H9 (cell line): Measurements from ENCODE around the gene GAPT. TPM values are rescaled to one million over a fixed set of nuclear protein-coding genes. Genes with fewer than 3 reads are reported as not detected.

ENCODE experiments used
- DNase-seq: peaks from one replicate; pipeline ENCODE4 v3.0.0-alpha.2; 2017
- H2AFZ ChIP-seq: one replicate; pipeline ENCODE4 v1.6.1; 2013; ENCODE audit warnings: mild to moderate bottlenecking, low read length, control low read depth, moderate library complexity
- H2AK5ac ChIP-seq: 2 replicates; pipeline ENCODE4 v1.6.1; 2013; ENCODE audit warnings: low read length, control low read depth, mixed read lengths; ENCODE audit not compliant: insufficient read length
- H2BK120ac ChIP-seq: one replicate; pipeline ENCODE4 v1.6.1; 2013; ENCODE audit warnings: low read depth, mild to moderate bottlenecking, low read length, control low read depth, inconsistent platforms; ENCODE audit not compliant: poor library complexity, severe bottlenecking
- H2BK12ac ChIP-seq: 2 replicates; pipeline ENCODE4 v1.6.1; 2013; ENCODE audit warnings: low read length, control low read depth, mixed read lengths, low read depth; ENCODE audit not compliant: insufficient read length
- H2BK15ac ChIP-seq: 2 replicates; pipeline ENCODE4 v1.6.1; 2013; ENCODE audit warnings: low read depth, low read length, control low read depth
- H2BK20ac ChIP-seq: one replicate; pipeline ENCODE4 v1.6.1; 2013; ENCODE audit warnings: low read depth, mild to moderate bottlenecking, low read length, control low read depth, inconsistent platforms; ENCODE audit not compliant: poor library complexity, severe bottlenecking
- H2BK5ac ChIP-seq: 2 replicates; pipeline ENCODE4 v1.6.1; 2013; ENCODE audit warnings: low read length, control low read depth, mixed read lengths; ENCODE audit not compliant: insufficient read length
- H3K14ac ChIP-seq: 2 replicates; pipeline ENCODE4 v1.6.1; 2013; ENCODE audit warnings: low read length, control low read depth; ENCODE audit not compliant: insufficient read depth
- H3K18ac ChIP-seq: 2 replicates; pipeline ENCODE4 v1.6.1; 2013; ENCODE audit warnings: low read depth, mild to moderate bottlenecking, mixed read lengths, low read length, control low read depth; ENCODE audit not compliant: insufficient read length
- H3K23ac ChIP-seq: 2 replicates; pipeline ENCODE4 v1.6.1; 2013; ENCODE audit warnings: low read length, control low read depth, mixed read lengths, low read depth; ENCODE audit not compliant: insufficient read length
- H3K23me2 ChIP-seq: 2 replicates; pipeline ENCODE4 v1.6.1; 2013; ENCODE audit warnings: low read depth, mild to moderate bottlenecking, mixed read lengths, low read length, control low read depth; ENCODE audit not compliant: insufficient read length, poor library complexity, severe bottlenecking
- H3K27ac ChIP-seq: 2 replicates; pipeline ENCODE4 v1.5.1; 2013; ENCODE audit warnings: low read length, control low read depth, mixed read lengths, low read depth; ENCODE audit not compliant: insufficient read length
- H3K27me3 ChIP-seq: 2 replicates; pipeline ENCODE4 v1.6.1; 2013; ENCODE audit warnings: low read length, control low read depth, inconsistent platforms; ENCODE audit not compliant: insufficient read depth
- H3K4ac ChIP-seq: 2 replicates; pipeline ENCODE4 v1.6.1; 2013; ENCODE audit warnings: low read depth, mild to moderate bottlenecking, control low read depth, inconsistent platforms, low read length, moderate library complexity
- H3K4me1 ChIP-seq: 2 replicates; pipeline ENCODE4 v1.6.1; 2013; ENCODE audit warnings: low read length, control low read depth, inconsistent platforms; ENCODE audit not compliant: insufficient read depth
- H3K4me2 ChIP-seq: 2 replicates; pipeline ENCODE4 v1.6.1; 2013; ENCODE audit warnings: low read length, control low read depth, mixed read lengths; ENCODE audit not compliant: insufficient read length, insufficient read depth
- H3K56ac ChIP-seq: 2 replicates; pipeline ENCODE4 v1.6.1; 2013; ENCODE audit warnings: low read depth, mild to moderate bottlenecking, mixed read lengths, low read length, control low read depth; ENCODE audit not compliant: insufficient read length
- H3K79me1 ChIP-seq: 2 replicates; pipeline ENCODE4 v1.6.1; 2013; ENCODE audit warnings: low read depth, mild to moderate bottlenecking, moderate library complexity, low read length, control low read depth, inconsistent platforms; ENCODE audit not compliant: insufficient read depth, poor library complexity, severe bottlenecking
- H3K79me2 ChIP-seq: 2 replicates; pipeline ENCODE4 v1.6.1; 2013; ENCODE audit warnings: low read length, control low read depth, inconsistent platforms; ENCODE audit not compliant: insufficient read depth
- H3K9ac ChIP-seq: 2 replicates; pipeline ENCODE4 v1.6.1; 2013; ENCODE audit warnings: low read length, control low read depth, mixed read lengths; ENCODE audit not compliant: insufficient read length; ENCODE audit errors: extremely low read depth
- H3K9me3 ChIP-seq: one replicate; pipeline ENCODE4 v1.6.1; 2013; ENCODE audit warnings: low read depth, low read length, inconsistent platforms; ENCODE audit not compliant: control insufficient read depth
- H3T11ph ChIP-seq: one replicate; pipeline ENCODE4 v1.6.1; 2013; ENCODE audit warnings: mild to moderate bottlenecking, low read length, control low read depth, inconsistent platforms
- H4K20me1 ChIP-seq: one replicate; pipeline ENCODE4 v1.6.1; 2013; ENCODE audit not compliant: control insufficient read depth, insufficient read length, insufficient read depth
- H4K5ac ChIP-seq: 2 replicates; pipeline ENCODE4 v1.6.1; 2013; ENCODE audit warnings: low read depth, mild to moderate bottlenecking, mixed read lengths, low read length, control low read depth; ENCODE audit not compliant: insufficient read length
- H4K8ac ChIP-seq: replicated peaks from 2 replicates; pipeline ENCODE4 v1.6.1; 2013; ENCODE audit warnings: low read length, control low read depth, mixed read lengths, low read depth; ENCODE audit not compliant: insufficient read length
- H4K91ac ChIP-seq: 2 replicates; pipeline ENCODE4 v1.6.1; 2013; ENCODE audit warnings: low read depth, mild to moderate bottlenecking, moderate library complexity, mixed read lengths, low read length, control low read depth; ENCODE audit not compliant: insufficient read length
- H3K27ac Mint-ChIP-seq, 3 experiments: 2 replicates in 2 of 3; 3 replicates in 1 of 3; pipeline ENCODE4 v1.8.0; 2020 to 2021; ENCODE audit warnings: mixed read lengths in 3 of 3, mild to moderate bottlenecking in 1 of 3, moderate library complexity in 1 of 3
- H3K27me3 Mint-ChIP-seq: 2 replicates; pipeline ENCODE4 v1.8.0; 2021; ENCODE audit warnings: low read depth, mild to moderate bottlenecking, moderate library complexity, mixed read lengths
- H3K36me3 Mint-ChIP-seq, 3 experiments: 2 replicates in 2 of 3; 3 replicates in 1 of 3; pipeline ENCODE4 v1.8.0; 2020 to 2021; ENCODE audit warnings: low read depth in 3 of 3, mixed read lengths in 3 of 3; ENCODE audit not compliant: insufficient read depth in 1 of 3
- H3K4me1 Mint-ChIP-seq, 2 experiments: 2 replicates each; pipeline ENCODE4 v1.8.0; 2020; ENCODE audit warnings: mixed read lengths in 2 of 2
- H3K4me3 Mint-ChIP-seq, 2 experiments: 2 replicates in 1 of 2; 3 replicates in 1 of 2; pipeline ENCODE4 v1.8.0; 2020 to 2021; ENCODE audit warnings: mild to moderate bottlenecking in 2 of 2, mixed read lengths in 2 of 2, moderate library complexity in 1 of 2
- H3K9me3 Mint-ChIP-seq, 2 experiments: 2 replicates in 1 of 2; 3 replicates in 1 of 2; pipeline ENCODE4 v1.8.0; 2020; ENCODE audit warnings: mild to moderate bottlenecking in 2 of 2, mixed read lengths in 2 of 2, moderate library complexity in 1 of 2
- CTCF ChIP-seq: fragments of 200-600 bp; sonication (generic); conservative IDR thresholded peaks from 3 replicates; pipeline ENCODE4 v1.8.0; 2021; ENCODE audit warnings: antibody characterized with exemption, mild to moderate bottlenecking
- total RNA-seq: library from RNA; stranded (reverse); gene quantifications from 2 replicates; pipeline ENCODE4 v1.2.1, GENCODE V29; 2021

Gene GAPT
- total RNA-seq, 1 experiment from 2014 or later, result not detected

DNA sequence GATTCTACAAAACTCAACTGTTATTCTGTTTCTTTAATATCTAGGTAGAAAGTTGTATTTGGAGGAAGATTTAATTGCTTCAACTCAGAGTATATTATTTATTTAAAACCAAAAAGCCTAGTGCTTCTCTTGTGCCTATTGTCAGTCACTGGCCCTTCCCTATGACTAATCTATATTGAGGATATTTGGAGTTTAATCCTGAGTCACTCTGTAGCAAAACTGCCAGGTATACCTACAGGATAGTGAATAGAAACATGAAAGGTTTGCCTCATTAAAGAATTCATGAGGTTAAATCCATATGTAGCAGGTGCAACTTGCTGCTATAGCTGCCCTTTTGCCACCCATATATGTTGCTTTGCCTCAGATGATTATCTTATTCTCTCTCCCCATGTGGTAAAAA lies 46.4 kb upstream of the GAPT start:
- no peak for TF ChIP-seq CTCF
- H3K27me3 Mint-ChIP-seq, result no peaks in the 10 kb centered on the region
- H3K4me2 ChIP-seq, result no peak overlapping the region

More for the DNA sequence above, 46.4 kb upstream of the GAPT start:
- Histone ChIP-seq H2AFZ (no peak overlapping the region), H3K4me1 (no peaks in the 10 kb centered on the region), H2BK120ac (no peak overlapping the region), H3K9ac (no peak overlapping the region), H3K23ac (no peak overlapping the region), H3T11ph (no peak overlapping the region), H3K27ac (no peak overlapping the region), H2BK20ac (no peak overlapping the region), H3K27me3 (no peaks in the 10 kb centered on the region), H4K20me1 (no peaks in the 10 kb centered on the region), H3K79me2 (no peaks in the 10 kb centered on the region), H2AK5ac (no peak overlapping the region), H3K18ac (no peak overlapping the region), H4K8ac (no peak overlapping the region), H3K23me2 (no peaks in the 10 kb centered on the region), H2BK12ac (no peak overlapping the region), H2BK15ac (no peak overlapping the region), H4K91ac (no peak overlapping the region), H3K4ac (no peak overlapping the region), H3K56ac (no peak overlapping the region), H4K5ac (no peak overlapping the region), H3K14ac (no peak overlapping the region), H3K9me3 (no peaks in the 10 kb centered on the region), H2BK5ac (no peak overlapping the region), H3K79me1 (no peaks in the 10 kb centered on the region)
- Mint-ChIP-seq H3K27ac (no peak overlapping the region), H3K9me3 (peaks cover 7 to 9% of the 10 kb centered on the region in 2 experiments; a peak in 3 of 5 replicates), H3K4me3 (no peak overlapping the region), H3K4me1 (no peaks in the 10 kb centered on the region), H3K36me3 (peaks cover 0 to 14% (median 11%) of the 10 kb centered on the region in 3 experiments; a peak in 4 of 7 replicates)
- no peak for DNase-seq
